Neural cell (in vitro differentiated cells): ENCODE results near the gene NUBP2. TPM values are rescaled to one million over a fixed set of nuclear protein-coding genes. Genes with fewer than 3 reads are reported as not detected.

Source experiments
- H2AFZ ChIP-seq: fragments of 200-600, 300-800 bp; sonication (generic), shearing (Covaris generic); 2 replicates; pipeline ENCODE4 v1.6.0; 2014; ENCODE audit warnings: low read depth, mild to moderate bottlenecking, antibody characterized with exemption, low read length, moderate library complexity
- H3F3A ChIP-seq: fragments of 200-600 bp; shearing (Covaris generic); 2 replicates; pipeline ENCODE4 v1.6.1; 2016; ENCODE audit warnings: mild to moderate bottlenecking, moderate library complexity, mixed read lengths, antibody characterized with exemption, low read length; ENCODE audit not compliant: insufficient read depth, poor library complexity, severe bottlenecking
- H3K27ac ChIP-seq: fragments of 200-600, 300-800 bp; sonication (generic), shearing (Covaris generic); 2 replicates; pipeline ENCODE4 v1.5.1; 2014; ENCODE audit warnings: mild to moderate bottlenecking, low read length, moderate library complexity
- H3K27me3 ChIP-seq: fragments of 300-800, 200-600 bp; sonication (generic), shearing (Covaris generic); 2 replicates; pipeline ENCODE4 v1.6.0; 2014; ENCODE audit warnings: mild to moderate bottlenecking, low read depth, low read length, moderate library complexity; ENCODE audit not compliant: insufficient read depth
- H3K36me3 ChIP-seq: fragments of 300-800, 200-600 bp; sonication (generic), shearing (Covaris generic); 2 replicates; pipeline ENCODE4 v1.5.1; 2014; ENCODE audit warnings: mild to moderate bottlenecking, antibody characterized with exemption, low read length, moderate library complexity; ENCODE audit not compliant: insufficient read depth
- H3K4me2 ChIP-seq: fragments of 300-800, 200-600 bp; sonication (generic), shearing (Covaris generic); 2 replicates; pipeline ENCODE4 v1.6.0; 2014; ENCODE audit warnings: mild to moderate bottlenecking, low read length
- H3K4me3 ChIP-seq: fragments of 300-800, 200-600 bp; sonication (generic), shearing (Covaris generic); 2 replicates; pipeline ENCODE4 v1.5.1; 2014; ENCODE audit warnings: mild to moderate bottlenecking, low read length, moderate library complexity
- H3K79me2 ChIP-seq: fragments of 200-600 bp; shearing (Covaris generic); replicated peaks from 2 replicates; pipeline ENCODE4 v1.6.0; 2014; ENCODE audit warnings: mild to moderate bottlenecking, low read length, moderate library complexity; ENCODE audit not compliant: insufficient read depth
- H3K9ac ChIP-seq: fragments of 300-800, 200-600 bp; sonication (generic), shearing (Covaris generic); 2 replicates; pipeline ENCODE4 v1.6.1; 2016; ENCODE audit warnings: mild to moderate bottlenecking, low read length, mixed read lengths
- H3K9me2 ChIP-seq: fragments of 200-600 bp; shearing (Covaris generic); 2 replicates; pipeline ENCODE4 v1.6.1; 2016; ENCODE audit warnings: mild to moderate bottlenecking, low read length, mixed read lengths; ENCODE audit not compliant: insufficient read depth
- H3K9me3 ChIP-seq: fragments of 200-600, 300-800 bp; sonication (generic), shearing (Covaris generic); 2 replicates; pipeline ENCODE4 v1.6.1; 2016; ENCODE audit warnings: mild to moderate bottlenecking, mixed run types, low read length, moderate library complexity, mixed read lengths
- H4K20me1 ChIP-seq: fragments of 200-600 bp; shearing (Covaris generic); 2 replicates; pipeline ENCODE4 v1.6.1; 2016; ENCODE audit warnings: mild to moderate bottlenecking, mixed run types; ENCODE audit not compliant: insufficient read depth
- CTCF ChIP-seq: fragments of 450-650 bp; IDR thresholded peaks from 2 replicates; pipeline ENCODE4 v1.5.1; 2014; ENCODE audit warnings: antibody characterized with exemption, mild to moderate bottlenecking, moderate library complexity; ENCODE audit not compliant: poor library complexity, severe bottlenecking
- EP300 ChIP-seq: fragments of 450-650 bp; conservative IDR thresholded peaks from 2 replicates; pipeline ENCODE4 v1.6.1; 2014; ENCODE audit warnings: antibody characterized with exemption, mild to moderate bottlenecking, moderate library complexity; ENCODE audit not compliant: poor library complexity, severe bottlenecking
- EZH2 ChIP-seq: fragments of 200-600, 300-800 bp; shearing (Covaris generic), sonication (generic); IDR thresholded peaks from 2 replicates; pipeline ENCODE4 v1.6.1; 2014; ENCODE audit warnings: antibody characterized with exemption, low read length, borderline replicate concordance, mild to moderate bottlenecking; ENCODE audit not compliant: insufficient read depth, poor library complexity, severe bottlenecking
- MXI1 ChIP-seq: fragments of 450-650 bp; conservative IDR thresholded peaks from 2 replicates; pipeline ENCODE4 v1.6.1; 2014; ENCODE audit warnings: antibody characterized with exemption, mild to moderate bottlenecking; ENCODE audit not compliant: poor library complexity, severe bottlenecking
- POLR2AphosphoS5 ChIP-seq: IDR thresholded peaks from 2 replicates; pipeline ENCODE4 v1.6.1; 2012
- RAD21 ChIP-seq: fragments of 450-650 bp; conservative IDR thresholded peaks from 2 replicates; pipeline ENCODE4 v1.6.1; 2014; ENCODE audit warnings: antibody characterized with exemption, mild to moderate bottlenecking, moderate library complexity
- SMC3 ChIP-seq: fragments of 450-650 bp; conservative IDR thresholded peaks from 2 replicates; pipeline ENCODE4 v1.6.1; 2014; ENCODE audit warnings: antibody characterized with exemption, mild to moderate bottlenecking, moderate library complexity; ENCODE audit not compliant: poor library complexity
- TAF1 ChIP-seq: IDR thresholded peaks from 2 replicates; pipeline ENCODE4 v1.6.1; 2012; ENCODE audit warnings: low read depth
- polyA plus RNA-seq: library from polyadenylated mRNA; depleted of rRNA; stranded (reverse); fragments of >200 nt; gene quantifications from 2 replicates; pipeline ENCODE4 v1.2.3, GENCODE V29; 2014
- small RNA-seq, 3 experiments: library from RNA; depleted of rRNA; stranded (forward); fragments of <200 nt; gene quantifications; one replicate each; pipeline ENCODE3, GENCODE V24; 2012
- TF ChIP-seq, protein P1 (sequence below): IDR thresholded peaks from 2 replicates; pipeline ENCODE4 v1.6.1; 2012; ENCODE audit warnings: borderline replicate concordance

Gene NUBP2
- polyA plus RNA-seq, 1 donor from 2014 or later: 213 TPM

- Histone ChIP-seq H3K9me2 (no peaks in the 10 kb centered on the region), H3F3A (no peaks in the 10 kb centered on the region), H3K9me3 (no peaks in the 10 kb centered on the region)
These were observed 51.3 kb downstream of the NUBP2 start for GRCh38 chr16:1834096-1834495.

More at GRCh38 chr16:1834096-1834495, 51.3 kb downstream of the NUBP2 start:
- TF ChIP-seq TAF1 (no peak), CTCF (no peak), EP300 (no peak), MXI1 (no peak), POLR2AphosphoS5 (no peak), RAD21 (no peak), EZH2 (no peak), SMC3 (no peak)
- TF ChIP-seq, protein P1, sequence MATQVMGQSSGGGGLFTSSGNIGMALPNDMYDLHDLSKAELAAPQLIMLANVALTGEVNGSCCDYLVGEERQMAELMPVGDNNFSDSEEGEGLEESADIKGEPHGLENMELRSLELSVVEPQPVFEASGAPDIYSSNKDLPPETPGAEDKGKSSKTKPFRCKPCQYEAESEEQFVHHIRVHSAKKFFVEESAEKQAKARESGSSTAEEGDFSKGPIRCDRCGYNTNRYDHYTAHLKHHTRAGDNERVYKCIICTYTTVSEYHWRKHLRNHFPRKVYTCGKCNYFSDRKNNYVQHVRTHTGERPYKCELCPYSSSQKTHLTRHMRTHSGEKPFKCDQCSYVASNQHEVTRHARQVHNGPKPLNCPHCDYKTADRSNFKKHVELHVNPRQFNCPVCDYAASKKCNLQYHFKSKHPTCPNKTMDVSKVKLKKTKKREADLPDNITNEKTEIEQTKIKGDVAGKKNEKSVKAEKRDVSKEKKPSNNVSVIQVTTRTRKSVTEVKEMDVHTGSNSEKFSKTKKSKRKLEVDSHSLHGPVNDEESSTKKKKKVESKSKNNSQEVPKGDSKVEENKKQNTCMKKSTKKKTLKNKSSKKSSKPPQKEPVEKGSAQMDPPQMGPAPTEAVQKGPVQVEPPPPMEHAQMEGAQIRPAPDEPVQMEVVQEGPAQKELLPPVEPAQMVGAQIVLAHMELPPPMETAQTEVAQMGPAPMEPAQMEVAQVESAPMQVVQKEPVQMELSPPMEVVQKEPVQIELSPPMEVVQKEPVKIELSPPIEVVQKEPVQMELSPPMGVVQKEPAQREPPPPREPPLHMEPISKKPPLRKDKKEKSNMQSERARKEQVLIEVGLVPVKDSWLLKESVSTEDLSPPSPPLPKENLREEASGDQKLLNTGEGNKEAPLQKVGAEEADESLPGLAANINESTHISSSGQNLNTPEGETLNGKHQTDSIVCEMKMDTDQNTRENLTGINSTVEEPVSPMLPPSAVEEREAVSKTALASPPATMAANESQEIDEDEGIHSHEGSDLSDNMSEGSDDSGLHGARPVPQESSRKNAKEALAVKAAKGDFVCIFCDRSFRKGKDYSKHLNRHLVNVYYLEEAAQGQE: no peak
- no peaks in the 10 kb centered on the region for H3K27me3 ChIP-seq
- no peaks in the 10 kb centered on the region for H4K20me1 ChIP-seq
- H3K4me2 ChIP-seq: no peak overlapping the region
- peaks cover 2% of the 10 kb centered on the region for H3K79me2 ChIP-seq
- no peak overlapping the region for H3K4me3 ChIP-seq
- H2AFZ ChIP-seq: no peak overlapping the region
- H3K9ac ChIP-seq: no peak overlapping the region
- no peaks in the 10 kb centered on the region for H3K36me3 ChIP-seq
- no peak overlapping the region for H3K27ac ChIP-seq

Small RNA genes within 50 kb of the gene (small RNA-seq; reads per million reads assigned to genes)
- gene MIR3177: 2.4 to 6.2 (median 2.6) reads per million in 3 experiments

Other genes starting within 250 kb of the NUBP2 start
- gene TMEM204, start 249.3 kb upstream of the NUBP2 start, polyA plus RNA-seq: not detected in 2 replicates
- 28.1 and 38.9 TPM in 2 replicates for gene IFT140, start 170.9 kb upstream of the NUBP2 start, polyA plus RNA-seq
- 11.1 and 11.9 TPM in 2 replicates for gene CRAMP1, start 170.6 kb upstream of the NUBP2 start, polyA plus RNA-seq
- 44.9 and 61.4 TPM in 2 replicates for gene JPT2, start 104.7 kb upstream of the NUBP2 start, polyA plus RNA-seq
- 51.0 and 68.7 TPM in 2 replicates for gene MAPK8IP3, start 76.8 kb upstream of the NUBP2 start, polyA plus RNA-seq
- 102 and 145 TPM in 2 replicates for gene NME3, start 11.4 kb upstream of the NUBP2 start, polyA plus RNA-seq
- 21.2 and 25.6 TPM in 2 replicates for gene EME2, start 10.2 kb upstream of the NUBP2 start, polyA plus RNA-seq
- gene MRPS34, start 9.8 kb upstream of the NUBP2 start, polyA plus RNA-seq: 113 and 152 TPM in 2 replicates
- 315 and 373 TPM in 2 replicates for gene SPSB3, start 389 bp upstream of the NUBP2 start, polyA plus RNA-seq
- 1.2 and 3.0 TPM in 2 replicates for gene IGFALS, start 10.7 kb downstream of the NUBP2 start, polyA plus RNA-seq
- gene HAGH, start 43.9 kb downstream of the NUBP2 start, polyA plus RNA-seq: 163 and 196 TPM in 2 replicates
- gene FAHD1, start 44.2 kb downstream of the NUBP2 start, polyA plus RNA-seq: 73.5 and 80.0 TPM in 2 replicates
- not detected in 2 replicates for gene MEIOB, start 89.2 kb downstream of the NUBP2 start, polyA plus RNA-seq
- not detected in 2 replicates for gene HS3ST6, start 135.5 kb downstream of the NUBP2 start, polyA plus RNA-seq
- gene MSRB1, start 160.2 kb downstream of the NUBP2 start, polyA plus RNA-seq: 4.4 and 6.0 TPM in 2 replicates
- gene RPL3L, start 171.7 kb downstream of the NUBP2 start, polyA plus RNA-seq: not detected in 2 replicates
- gene NDUFB10, start 176.6 kb downstream of the NUBP2 start, polyA plus RNA-seq: 215 and 217 TPM in 2 replicates
- gene RPS2, start 181.9 kb downstream of the NUBP2 start, polyA plus RNA-seq: 1,295 and 1,393 TPM in 2 replicates
- gene RNF151, start 183.9 kb downstream of the NUBP2 start, polyA plus RNA-seq: not detected in 2 replicates
- gene TBL3, start 189.1 kb downstream of the NUBP2 start, polyA plus RNA-seq: 20.5 and 21.4 TPM in 2 replicates
- 8.5 and 11.7 TPM in 2 replicates for gene NOXO1, start 198.5 kb downstream of the NUBP2 start, polyA plus RNA-seq
- gene GFER, start 201.2 kb downstream of the NUBP2 start, polyA plus RNA-seq: 37.8 and 42.3 TPM in 2 replicates
- 61.0 and 71.9 TPM in 2 replicates for gene SYNGR3, start 207.0 kb downstream of the NUBP2 start, polyA plus RNA-seq
- 18.2 and 22.1 TPM in 2 replicates for gene ZNF598, start 226.9 kb downstream of the NUBP2 start, polyA plus RNA-seq
- gene NPW, start 236.8 kb downstream of the NUBP2 start, polyA plus RNA-seq: not detected in 2 replicates
- 3.4 and 4.1 TPM in 2 replicates for gene NHERF2, start 243.9 kb downstream of the NUBP2 start, polyA plus RNA-seq